CD4-positive, alpha-beta memory T cell (primary cell): Measurements from ENCODE around the gene EXD3. TPM values are rescaled to one million over a fixed set of nuclear protein-coding genes. Genes with fewer than 3 reads are reported as not detected.
A peak's percentile ranks its signal among the peaks of the same experiment; 100 is the strongest.

ENCODE experiments used
- CTCF ChIA-PET: fragments of 350-600 bp; sonication (Branson Sonifier 250); formaldehyde crosslinking; loops from one replicate; lab custom pipeline; 2021; ENCODE audit warnings: inconsistent platforms; ENCODE audit not compliant: partially characterized antibody; lab: Charles Lee
- POLR2A ChIA-PET: fragments of 350-600 bp; sonication (Branson Sonifier 250); formaldehyde crosslinking; loops from one replicate; lab custom pipeline; 2021; ENCODE audit not compliant: partially characterized antibody; lab: Charles Lee
- DNase-seq, 5 donors: peaks; one replicate each; pipeline versions ENCODE4 v3.0.0 to v3.0.0-alpha.2; 2020 to 2022; ENCODE audit warnings: mixed read lengths in 1 of 5
- H3K27ac ChIP-seq: one replicate; pipeline ENCODE4 v1.7.0; 2013; ENCODE audit warnings: low read depth, low read length
- H3K27me3 ChIP-seq: 2 replicates; pipeline ENCODE4 v1.7.0; 2013; ENCODE audit warnings: mild to moderate bottlenecking, low read length, moderate library complexity; ENCODE audit not compliant: insufficient read depth
- H3K36me3 ChIP-seq: 2 replicates; pipeline ENCODE4 v1.7.0; 2013; ENCODE audit warnings: mild to moderate bottlenecking, low read length, moderate library complexity; ENCODE audit not compliant: insufficient read depth
- H3K4me1 ChIP-seq: 2 replicates; pipeline ENCODE4 v1.7.0; 2013; ENCODE audit warnings: mild to moderate bottlenecking, low read length, moderate library complexity; ENCODE audit not compliant: insufficient read depth
- H3K4me3 ChIP-seq, 2 donors: one replicate each; pipeline ENCODE4 v1.7.0; 2013; ENCODE audit warnings: low read length in 2 of 2, mild to moderate bottlenecking in 1 of 2
- H3K9me3 ChIP-seq, 2 donors: one replicate each; pipeline ENCODE4 v1.7.0; 2013; ENCODE audit warnings: low read length in 2 of 2, control low read depth in 1 of 2; ENCODE audit not compliant: control insufficient read depth in 1 of 2
- H3K27ac Mint-ChIP-seq, 7 donors: one replicate each; pipeline ENCODE4 v1.8.0; 2020 to 2021; ENCODE audit warnings: mixed read lengths in 7 of 7, mild to moderate bottlenecking in 6 of 7, inconsistent platforms in 3 of 7, moderate library complexity in 3 of 7
- H3K27me3 Mint-ChIP-seq, 2 donors: one replicate each; pipeline ENCODE4 v1.8.0; 2020 to 2021; ENCODE audit warnings: mixed read lengths in 2 of 2
- H3K36me3 Mint-ChIP-seq, 2 donors: one replicate each; pipeline ENCODE4 v1.8.0; 2020 to 2021; ENCODE audit warnings: mixed read lengths in 2 of 2, inconsistent platforms in 1 of 2, mild to moderate bottlenecking in 1 of 2
- H3K4me1 Mint-ChIP-seq, 4 donors: one replicate each; pipeline ENCODE4 v1.8.0; 2020 to 2021; ENCODE audit warnings: mixed read lengths in 4 of 4, mild to moderate bottlenecking in 1 of 4
- H3K4me3 Mint-ChIP-seq, 8 donors: one replicate each; pipeline ENCODE4 v1.8.0; 2020 to 2021; ENCODE audit warnings: mixed read lengths in 8 of 8, mild to moderate bottlenecking in 7 of 8, moderate library complexity in 6 of 8, inconsistent platforms in 3 of 8
- H3K9me3 Mint-ChIP-seq, 8 donors: one replicate each; pipeline ENCODE4 v1.8.0; 2020 to 2021; ENCODE audit warnings: mixed read lengths in 8 of 8, mild to moderate bottlenecking in 5 of 8, inconsistent platforms in 3 of 8, moderate library complexity in 1 of 8
- intact Hi-C: fragments of 100-400 bp; cut with micrococcal nuclease; formaldehyde crosslinking; loops from one replicate; pipeline ENCODE4 v1.15.1; 2023
- polyA plus RNA-seq, 2 donors: library from polyadenylated mRNA; unstranded; fragments of 300-500 nt; fragmentation: Illumina TruSeq; gene quantifications; one replicate each; pipeline ENCODE4 v1.2.3, GENCODE V29; 2021
- total RNA-seq, 2 experiments: library from RNA; stranded (reverse); gene quantifications; one replicate each; pipeline ENCODE4 v1.2.3, GENCODE V29; 2021

Gene EXD3
- total and polyA plus RNA-seq, 4 experiments from 2014 or later: 2.5 to 21.9 (median 14.2) TPM

DNA sequence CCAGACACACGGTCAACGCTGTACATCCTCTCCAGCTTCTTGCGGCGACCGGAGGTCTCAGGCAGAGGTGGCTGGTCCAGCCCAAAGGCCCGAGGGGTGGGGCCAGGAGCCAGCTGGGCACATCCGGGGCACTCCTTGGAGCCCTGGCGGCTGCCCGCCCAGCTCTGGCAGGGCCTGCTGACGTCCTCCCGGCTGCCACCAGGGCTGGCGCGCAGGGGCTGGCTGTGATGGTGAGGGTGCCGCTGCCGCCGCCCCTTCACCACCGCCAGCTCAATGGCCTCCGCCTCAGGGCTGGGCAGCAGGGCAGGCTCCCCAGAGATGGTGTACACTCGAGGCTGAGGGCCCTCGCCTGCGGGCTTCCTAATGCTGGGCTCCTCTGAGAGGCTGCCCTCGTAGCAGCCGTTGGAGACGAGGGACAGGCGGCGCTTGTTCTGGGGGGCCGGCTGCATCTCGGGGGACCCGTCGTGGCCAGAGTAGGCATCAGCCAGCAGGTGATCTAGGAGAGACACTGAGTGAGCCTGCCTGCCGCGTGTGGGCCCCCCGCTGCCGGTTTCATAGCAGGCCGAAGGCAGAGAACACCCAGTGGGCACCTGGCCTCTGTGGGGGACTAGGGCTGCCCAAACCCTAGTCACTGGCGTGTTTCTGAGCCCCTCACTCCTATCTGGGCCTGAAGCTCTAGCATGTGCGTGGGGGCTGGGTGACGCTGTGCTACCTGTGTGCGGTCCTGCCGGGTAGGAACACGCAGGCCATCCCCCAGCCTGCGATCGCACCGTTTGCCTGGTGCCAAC is 34.6 kb upstream of the EXD3 start:
- Mint-ChIP-seq H3K27me3 (no peaks in the 10 kb centered on the region), H3K36me3 (peaks cover 0 to 4% of the 10 kb centered on the region in 2 donors), H3K4me3 (peak overlapping the region in 3 of 8 donors; percentile 51 to 59 (median 57)), H3K27ac (peak overlapping the region in 2 of 7 donors; percentile 43 to 77), H3K4me1 (peaks cover 5 to 41% (median 18%) of the 10 kb centered on the region in 4 donors), H3K9me3 (no peaks in the 10 kb centered on the region)
- DNase-seq: peak in 1 of 5 donors; percentile 32
- Histone ChIP-seq H3K9me3 (no peaks in the 10 kb centered on the region), H3K27ac (no peak overlapping the region), H3K27me3 (no peaks in the 10 kb centered on the region), H3K4me1 (peaks cover 66% of the 10 kb centered on the region), H3K36me3 (no peaks in the 10 kb centered on the region), H3K4me3 (no peak overlapping the region)
- ChIA-PET CTCF (interaction anchor here (1.6 kb wide), 1 partner anchor 12 kb away, joined by 4 read pairs; no protein-coding TSS in a partner anchor), POLR2A (interaction anchor here (0.6 to 1.3 kb wide), 2 partner anchors 35 to 215 kb away, joined by 3 read pairs; no protein-coding TSS in a partner anchor)
- intact Hi-C loops: loop anchor here (5.0 kb wide), 1 partner anchor 35 kb away; the partner anchor contains the start of genes EXD3 and NOXA1

DNA sequence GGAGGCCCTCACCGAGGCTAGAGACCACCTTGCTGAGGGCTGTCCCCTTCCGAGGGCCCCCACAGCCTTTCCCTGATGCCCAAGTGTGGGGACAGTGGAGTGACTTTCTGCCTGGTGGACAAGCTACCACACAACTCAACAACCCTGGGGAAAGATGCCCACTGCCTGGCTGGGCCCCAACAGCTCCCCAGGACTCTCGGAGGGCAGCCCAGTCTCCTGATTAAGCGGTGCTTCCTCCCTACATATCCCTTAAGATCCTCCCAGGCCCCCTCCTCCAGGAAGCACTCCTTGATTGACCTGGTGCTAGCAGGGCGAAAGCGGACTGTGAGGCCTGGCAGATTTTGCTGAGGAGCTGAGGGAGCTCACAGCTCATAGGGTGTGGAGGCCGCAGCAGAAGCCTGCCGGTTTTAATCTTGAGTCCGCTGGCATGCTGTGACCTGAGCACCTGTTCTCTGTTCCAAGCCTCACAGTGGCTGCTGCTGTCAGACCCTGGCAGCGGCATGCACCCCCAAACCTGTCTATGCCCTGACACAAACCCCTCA is 34.0 kb upstream of the EXD3 start:
- peak overlapping the region in 3 of 8 donors; percentile 24 to 46 (median 30) for H3K4me3 Mint-ChIP-seq
- ChIA-PET POLR2A (interaction anchor here (0.6 to 1.3 kb wide), 2 partner anchors 34 to 215 kb away, joined by 3 read pairs; no protein-coding TSS in a partner anchor), CTCF (interaction anchor here (1.6 kb wide), 1 partner anchor 11 kb away, joined by 4 read pairs; no protein-coding TSS in a partner anchor)
- no peaks in the 10 kb centered on the region for H3K36me3 ChIP-seq
- peak in 1 of 5 donors; percentile 29 for DNase-seq
- peak overlapping the region in 2 of 7 donors; percentile 37 to 77 for H3K27ac Mint-ChIP-seq
- peaks cover 7 to 48% (median 20%) of the 10 kb centered on the region in 4 donors for H3K4me1 Mint-ChIP-seq
- peaks cover 0 to 4% of the 10 kb centered on the region in 2 donors for H3K36me3 Mint-ChIP-seq
- intact Hi-C loops: loop anchor here (5.0 kb wide), 1 partner anchor 35 kb away; the partner anchor contains the start of genes EXD3 and NOXA1
- peaks cover 66% of the 10 kb centered on the region for H3K4me1 ChIP-seq
- H3K27ac ChIP-seq: no peak overlapping the region
- H3K9me3 ChIP-seq: no peaks in the 10 kb centered on the region
- no peak overlapping the region for H3K4me3 ChIP-seq
- H3K27me3 Mint-ChIP-seq: no peaks in the 10 kb centered on the region
- H3K9me3 Mint-ChIP-seq: no peaks in the 10 kb centered on the region
- no peaks in the 10 kb centered on the region for H3K27me3 ChIP-seq

DNA sequence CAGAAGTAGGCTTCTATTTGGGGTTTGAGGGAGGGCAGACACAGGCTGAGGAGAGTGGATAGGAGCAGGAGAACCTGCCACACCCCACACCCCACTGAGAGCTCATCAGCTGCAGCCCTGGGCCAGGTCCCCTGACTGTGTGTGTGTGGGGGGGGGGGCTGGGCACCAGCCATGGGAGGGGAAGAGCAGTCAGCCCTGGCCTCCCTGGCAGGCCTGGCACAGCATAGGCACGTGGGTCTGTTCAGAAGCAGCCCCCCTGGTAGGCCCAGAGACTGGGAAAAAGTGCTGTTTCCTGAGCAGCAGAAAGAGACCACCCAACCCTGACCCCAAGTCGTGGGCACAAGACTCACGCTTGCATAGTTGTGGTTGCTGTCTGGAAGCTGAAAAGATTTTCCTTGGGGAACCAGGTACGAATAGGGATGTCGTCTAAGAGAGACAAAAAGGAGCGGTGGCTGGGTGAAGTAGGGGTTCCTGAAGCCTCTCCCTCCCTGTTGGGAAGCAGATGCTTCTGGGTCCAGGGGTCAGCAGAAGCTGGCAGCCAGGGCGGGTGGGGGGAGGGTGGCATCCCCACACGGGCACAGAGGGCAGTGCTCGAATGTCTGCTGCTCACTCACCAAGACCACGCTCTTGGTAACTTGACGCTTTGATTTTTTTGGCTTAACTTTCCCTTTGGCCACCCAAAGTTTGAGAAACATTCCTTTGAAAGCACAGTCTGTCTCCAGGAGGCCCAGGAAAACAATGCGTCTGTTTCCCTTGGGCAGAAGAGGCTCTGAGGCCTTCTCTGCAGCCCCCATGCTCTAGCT is 33.3 kb upstream of the EXD3 start:
- ChIA-PET CTCF (interaction anchor here (1.6 kb wide), 1 partner anchor 10 kb away, joined by 4 read pairs; no protein-coding TSS in a partner anchor), POLR2A (interaction anchor here (1.0 to 1.3 kb wide), 2 partner anchors 10 to 34 kb away, joined by 3 read pairs; no protein-coding TSS in a partner anchor)
- Histone ChIP-seq H3K4me1 (peaks cover 65% of the 10 kb centered on the region), H3K36me3 (no peaks in the 10 kb centered on the region), H3K27ac (no peak overlapping the region), H3K4me3 (no peak overlapping the region), H3K27me3 (no peaks in the 10 kb centered on the region), H3K9me3 (no peaks in the 10 kb centered on the region)
- DNase-seq: no peak
- peak overlapping the region in 3 of 7 donors; percentile 37 to 82 (median 77) for H3K27ac Mint-ChIP-seq
- peaks cover 9 to 52% (median 19%) of the 10 kb centered on the region in 4 donors for H3K4me1 Mint-ChIP-seq
- H3K9me3 Mint-ChIP-seq: no peaks in the 10 kb centered on the region
- H3K27me3 Mint-ChIP-seq: no peaks in the 10 kb centered on the region
- H3K36me3 Mint-ChIP-seq: peaks cover 0 to 4% of the 10 kb centered on the region in 2 donors
- intact Hi-C loops: loop anchor here (5.0 kb wide), 1 partner anchor 34 kb away; the partner anchor contains the start of genes EXD3 and NOXA1
- H3K4me3 Mint-ChIP-seq: peak overlapping the region in 5 of 8 donors; percentile 25 to 68 (median 31)

DNA sequence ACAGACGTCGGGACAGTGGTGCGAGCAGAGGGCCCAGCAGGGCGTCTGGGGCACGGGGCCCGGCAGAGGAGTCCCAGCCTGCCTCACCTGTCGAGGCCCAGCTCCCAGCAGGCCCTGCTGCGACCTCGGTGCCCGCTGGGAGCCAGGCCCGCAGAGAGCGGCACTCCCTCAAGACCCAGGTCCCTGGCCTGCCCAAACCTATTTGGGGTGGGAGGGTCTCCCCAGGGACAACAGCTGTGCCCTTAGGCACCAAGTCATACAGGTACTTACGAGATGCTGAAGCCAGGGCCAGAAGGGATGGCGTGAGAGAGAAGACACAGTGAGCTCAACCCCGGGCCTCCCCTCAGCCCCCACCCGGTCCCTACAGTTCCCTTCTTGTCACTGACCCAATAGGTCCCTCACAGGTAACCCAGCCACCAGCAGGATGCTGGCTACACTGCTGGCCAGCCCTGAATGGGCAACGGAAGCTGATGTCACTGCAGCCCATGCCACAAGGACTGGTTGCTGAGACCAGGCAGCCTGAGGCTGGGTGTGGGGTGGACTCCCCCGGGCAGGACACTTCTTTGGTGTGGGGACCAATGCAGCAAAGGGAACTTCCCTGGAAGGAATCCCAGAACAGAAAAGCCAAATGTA is 32.5 kb upstream of the EXD3 start:
- Mint-ChIP-seq H3K4me3 (peak overlapping the region in 6 of 8 donors; percentile 26 to 68 (median 38)), H3K27ac (peak overlapping the region in 2 of 7 donors; percentile 77 to 82), H3K4me1 (peaks cover 5 to 51% (median 22%) of the 10 kb centered on the region in 4 donors), H3K27me3 (no peaks in the 10 kb centered on the region), H3K36me3 (peaks cover 0 to 4% of the 10 kb centered on the region in 2 donors), H3K9me3 (peaks cover 0 to 2% (median 0%) of the 10 kb centered on the region in 8 donors)
- no peak overlapping the region for H3K4me3 ChIP-seq
- no peaks in the 10 kb centered on the region for H3K27me3 ChIP-seq
- peaks cover 63% of the 10 kb centered on the region for H3K4me1 ChIP-seq
- intact Hi-C loops: loop anchor here (5.0 kb wide), 1 partner anchor 33 kb away; the partner anchor contains the start of genes EXD3 and NOXA1
- POLR2A ChIA-PET: interaction anchor here (0.8 to 1.0 kb wide), 2 partner anchors 9 to 33 kb away, joined by 3 read pairs; partner anchors contain the start of genes EXD3 and NOXA1
- CTCF ChIA-PET: no interaction called here
- H3K27ac ChIP-seq: no peak overlapping the region
- no peaks in the 10 kb centered on the region for H3K9me3 ChIP-seq
- H3K36me3 ChIP-seq: no peaks in the 10 kb centered on the region
- DNase-seq: peak in 1 of 5 donors; percentile 38

DNA sequence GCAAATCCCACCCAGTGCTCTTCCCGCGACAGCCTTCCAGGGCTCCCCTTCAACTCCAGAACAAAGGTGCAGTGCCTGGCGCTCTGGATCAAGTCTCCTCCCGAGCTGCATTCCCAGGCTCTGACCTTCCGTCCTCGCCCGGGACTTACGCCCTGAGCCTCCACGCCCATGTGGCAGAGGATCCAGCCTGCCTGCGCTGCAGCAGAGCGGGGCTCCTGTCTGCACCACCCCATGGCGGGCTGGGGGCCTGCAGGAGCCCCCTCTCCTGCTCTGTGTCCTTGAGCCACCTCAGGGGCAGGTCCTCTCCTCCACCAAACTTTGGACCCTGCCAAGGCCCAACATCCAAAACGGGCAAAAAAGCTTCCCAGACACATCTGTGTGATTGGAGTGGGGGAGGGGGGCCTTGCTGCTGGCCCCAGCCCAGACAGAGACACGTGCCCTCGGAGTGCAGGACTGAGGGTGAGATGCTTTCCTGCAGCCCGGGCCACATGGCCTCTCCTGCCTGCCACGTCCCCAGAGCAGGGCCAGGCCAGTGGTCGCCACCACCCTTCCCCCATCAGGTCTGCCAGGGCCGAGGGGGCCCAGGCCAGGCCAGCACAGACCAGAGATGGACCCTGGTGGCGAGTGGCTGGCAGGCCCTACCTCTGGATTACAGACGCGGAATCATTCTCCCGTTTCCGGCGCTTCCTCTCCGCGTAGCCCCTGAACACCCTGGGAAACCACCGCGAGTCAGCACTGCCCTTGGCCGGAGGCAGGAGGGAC is 31.8 kb upstream of the EXD3 start:
- Mint-ChIP-seq H3K4me3 (peak overlapping the region in 7 of 8 donors; percentile 17 to 59 (median 46)), H3K36me3 (peaks cover 0 to 4% of the 10 kb centered on the region in 2 donors), H3K9me3 (peaks cover 0 to 4% (median 0%) of the 10 kb centered on the region in 8 donors), H3K4me1 (peaks cover 6 to 50% (median 22%) of the 10 kb centered on the region in 4 donors), H3K27me3 (no peaks in the 10 kb centered on the region), H3K27ac (peak overlapping the region in 5 of 7 donors; percentile 12 to 77 (median 56))
- Histone ChIP-seq H3K27ac (no peak overlapping the region), H3K27me3 (no peaks in the 10 kb centered on the region), H3K9me3 (no peaks in the 10 kb centered on the region), H3K4me1 (peaks cover 63% of the 10 kb centered on the region), H3K4me3 (peak overlapping the region in 1 of 2 donors; percentile 40), H3K36me3 (no peaks in the 10 kb centered on the region)
- CTCF ChIA-PET: no interaction called here
- POLR2A ChIA-PET: interaction anchor here (0.8 kb wide), 1 partner anchor 32 kb away, joined by 3 read pairs; the partner anchor contains the start of genes EXD3 and NOXA1
- intact Hi-C loops: loop anchor here (5.0 kb wide), 1 partner anchor 32 kb away; the partner anchor contains the start of genes EXD3 and NOXA1
- DNase-seq: peak in 1 of 5 donors; percentile 40
